ENCODE data around the gene CFAP61.

The CFAP61 gene

DNA sequence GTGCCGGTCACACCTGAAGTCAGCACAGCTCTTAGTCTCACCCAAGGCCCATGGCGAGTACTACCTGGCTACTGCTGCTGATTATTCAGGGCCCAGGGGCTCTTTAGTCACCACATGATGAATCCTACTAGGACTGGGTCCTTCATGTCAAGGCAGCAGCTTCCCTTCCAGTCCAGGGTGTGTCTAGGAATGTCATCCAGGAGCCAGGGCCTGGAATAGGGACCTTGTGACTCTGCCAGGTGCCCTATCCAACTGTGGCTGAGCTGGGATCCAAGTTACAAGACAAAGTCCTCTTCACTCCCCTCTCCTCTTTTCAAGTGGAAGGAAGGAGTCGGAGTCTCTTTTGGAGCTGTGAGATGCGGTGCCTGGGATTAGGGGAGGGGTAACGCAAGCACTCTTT is 85.5 kb downstream of the CFAP61 start:
- H3K27me3 ChIP-seq (ENCODE audit: insufficient read depth, low read length) = no peaks in the 10 kb centered on the region
- H3K4me3 ChIP-seq (ENCODE audit: low read depth, low read length) = no peak overlapping the region
- no peaks in the 10 kb centered on the region for H3K4me1 ChIP-seq (ENCODE audit: control insufficient read depth, insufficient read depth, low read length, unreplicated experiment)
- no peaks in the 10 kb centered on the region for H3K79me2 ChIP-seq (ENCODE audit: control insufficient read depth, insufficient read depth, low read length, unreplicated experiment)
- no peak overlapping the region for H2AFZ ChIP-seq (ENCODE audit: low read length, unreplicated experiment)
- H3K36me3 ChIP-seq (ENCODE audit: insufficient read depth, low read length) = no peaks in the 10 kb centered on the region
- no peak overlapping the region for H3K27ac ChIP-seq (ENCODE audit: low read depth, low read length)

DNA sequence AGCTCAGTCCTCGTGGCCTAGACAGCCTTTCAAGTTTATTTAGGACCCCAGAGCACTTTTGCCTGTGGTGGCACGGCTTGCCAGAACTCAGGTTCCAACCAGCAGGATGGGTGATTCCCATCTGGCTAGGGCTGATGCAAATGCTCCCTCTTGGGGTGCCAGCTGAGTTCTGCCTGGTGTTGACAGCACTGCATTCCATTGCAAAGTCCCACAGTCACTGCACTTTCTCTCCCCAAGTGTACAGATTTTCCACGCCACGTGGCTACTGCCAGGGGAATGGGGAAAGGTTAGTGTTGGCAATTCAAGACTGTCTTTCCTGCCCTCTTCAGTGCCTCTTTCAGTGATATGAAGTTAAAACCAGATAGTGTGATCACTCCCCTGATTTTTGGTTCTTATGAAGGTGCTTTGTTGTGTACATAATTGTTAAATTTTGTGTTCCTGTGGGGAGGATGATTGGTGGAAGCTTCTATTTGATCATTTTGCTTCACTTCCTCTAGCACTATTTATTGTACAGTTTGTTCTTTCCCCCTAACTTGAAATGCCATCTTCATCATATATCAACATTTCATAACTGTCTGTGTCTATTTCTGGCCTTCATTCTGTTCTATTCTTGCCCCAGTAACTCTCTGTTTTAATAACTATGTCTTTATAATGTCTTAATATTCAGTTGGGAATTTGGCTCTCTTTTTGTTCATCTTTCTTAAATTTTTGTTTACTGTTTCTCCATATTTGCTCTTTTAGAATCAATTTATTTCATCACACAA is 86.2 kb downstream of the CFAP61 start:
- H3K4me1 ChIP-seq (ENCODE audit: control insufficient read depth, insufficient read depth, low read length, unreplicated experiment) = no peaks in the 10 kb centered on the region
- H3K36me3 ChIP-seq (ENCODE audit: insufficient read depth, low read length) = no peaks in the 10 kb centered on the region
- H3K27me3 ChIP-seq (ENCODE audit: insufficient read depth, low read length) = no peaks in the 10 kb centered on the region
- no peak overlapping the region for H2AFZ ChIP-seq (ENCODE audit: low read length, unreplicated experiment)
- no peaks in the 10 kb centered on the region for H3K79me2 ChIP-seq (ENCODE audit: control insufficient read depth, insufficient read depth, low read length, unreplicated experiment)
- H3K4me3 ChIP-seq (ENCODE audit: low read depth, low read length) = no peak overlapping the region
- H3K27ac ChIP-seq (ENCODE audit: low read depth, low read length) = no peak overlapping the region

DNA sequence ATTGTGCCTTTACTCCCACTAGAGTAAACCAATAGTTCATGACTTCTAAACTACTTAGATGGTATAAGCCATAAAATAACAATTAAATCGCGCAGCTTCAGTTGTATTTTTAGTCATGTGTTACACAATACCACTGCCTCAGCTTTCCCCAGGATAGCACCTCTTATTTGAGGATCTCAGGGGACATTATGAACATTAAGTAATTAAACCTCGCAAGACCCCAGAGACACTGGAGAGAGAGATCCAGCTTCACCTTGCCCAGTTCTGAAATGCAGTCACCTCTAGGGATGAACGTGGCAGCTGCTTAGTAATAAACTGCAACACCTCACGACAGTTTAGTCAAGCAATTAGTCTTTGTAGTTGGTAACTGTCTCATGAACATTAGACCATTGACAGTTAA is 87.1 kb downstream of the CFAP61 start:
- no peak overlapping the region for H2AFZ ChIP-seq (ENCODE audit: low read length, unreplicated experiment)
- H3K79me2 ChIP-seq (ENCODE audit: control insufficient read depth, insufficient read depth, low read length, unreplicated experiment) = no peaks in the 10 kb centered on the region
- no peaks in the 10 kb centered on the region for H3K36me3 ChIP-seq (ENCODE audit: insufficient read depth, low read length)
- no peaks in the 10 kb centered on the region for H3K4me1 ChIP-seq (ENCODE audit: control insufficient read depth, insufficient read depth, low read length, unreplicated experiment)
- no peak overlapping the region for H3K4me3 ChIP-seq (ENCODE audit: low read depth, low read length)
- H3K27me3 ChIP-seq (ENCODE audit: insufficient read depth, low read length) = no peaks in the 10 kb centered on the region
- H3K27ac ChIP-seq (ENCODE audit: low read depth, low read length) = no peak overlapping the region

DNA sequence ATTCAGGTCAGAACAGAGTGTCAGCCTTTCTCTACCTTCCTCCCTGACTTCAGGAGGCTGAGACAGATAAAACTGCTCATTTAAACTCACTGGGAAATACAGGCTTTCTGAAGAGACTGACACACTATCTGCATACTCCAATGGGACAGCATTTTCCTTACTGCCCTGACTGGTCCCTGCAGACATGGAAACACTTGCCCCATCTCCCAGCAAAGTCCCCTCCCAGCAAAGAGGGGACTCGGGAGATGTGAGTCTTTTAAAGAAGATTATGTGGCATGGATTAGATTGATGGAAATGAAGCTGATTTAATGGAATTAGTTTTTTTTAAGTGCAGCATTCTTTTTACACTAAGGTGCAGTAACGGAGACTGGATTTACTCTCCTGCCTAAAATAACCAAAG is 90.8 kb downstream of the CFAP61 start:
- Histone ChIP-seq H3K27me3 (ENCODE audit: insufficient read depth, low read length) (no peaks in the 10 kb centered on the region), H3K4me3 (ENCODE audit: low read depth, low read length) (no peak overlapping the region), H3K4me1 (ENCODE audit: control insufficient read depth, insufficient read depth, low read length, unreplicated experiment) (no peaks in the 10 kb centered on the region), H3K36me3 (ENCODE audit: insufficient read depth, low read length) (no peaks in the 10 kb centered on the region), H2AFZ (ENCODE audit: low read length, unreplicated experiment) (no peak overlapping the region), H3K79me2 (ENCODE audit: control insufficient read depth, insufficient read depth, low read length, unreplicated experiment) (no peaks in the 10 kb centered on the region), H3K27ac (ENCODE audit: low read depth, low read length) (no peak overlapping the region)

- no peak overlapping the region for H3K27ac ChIP-seq (ENCODE audit: low read depth, low read length)
- H3K4me3 ChIP-seq (ENCODE audit: low read depth, low read length) = no peak overlapping the region
- no peaks in the 10 kb centered on the region for H3K79me2 ChIP-seq (ENCODE audit: control insufficient read depth, insufficient read depth, low read length, unreplicated experiment)
- no peak overlapping the region for H2AFZ ChIP-seq (ENCODE audit: low read length, unreplicated experiment)
- no peaks in the 10 kb centered on the region for H3K27me3 ChIP-seq (ENCODE audit: insufficient read depth, low read length)
- no peaks in the 10 kb centered on the region for H3K4me1 ChIP-seq (ENCODE audit: control insufficient read depth, insufficient read depth, low read length, unreplicated experiment)
- no peaks in the 10 kb centered on the region for H3K36me3 ChIP-seq (ENCODE audit: insufficient read depth, low read length)
Observed at GRCh38 chr20:20143646-20144045, 91.3 kb downstream of the CFAP61 start.

DNA sequence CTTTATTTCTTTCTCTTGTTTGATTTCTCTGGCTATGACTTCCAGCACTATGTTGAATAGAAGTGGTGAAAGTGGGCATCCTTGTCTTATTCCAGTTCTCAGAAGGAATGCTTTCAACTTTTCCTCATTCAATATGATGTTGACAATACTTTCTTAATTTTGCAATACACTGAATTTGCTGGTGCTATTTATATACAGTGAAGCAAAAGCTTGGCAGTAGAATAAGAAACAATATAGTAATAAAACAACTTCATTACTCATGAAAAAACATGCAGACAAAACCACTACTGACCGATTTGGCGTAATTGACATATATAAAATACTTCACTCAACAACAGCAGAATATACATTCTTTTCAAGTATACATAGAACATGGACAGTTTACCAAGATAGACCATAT is 96.4 kb downstream of the CFAP61 start:
- Histone ChIP-seq H3K27ac (ENCODE audit: low read depth, low read length) (no peak overlapping the region), H3K4me3 (ENCODE audit: low read depth, low read length) (no peak overlapping the region), H3K4me1 (ENCODE audit: control insufficient read depth, insufficient read depth, low read length, unreplicated experiment) (no peaks in the 10 kb centered on the region), H2AFZ (ENCODE audit: low read length, unreplicated experiment) (no peak overlapping the region), H3K36me3 (ENCODE audit: insufficient read depth, low read length) (no peaks in the 10 kb centered on the region), H3K79me2 (ENCODE audit: control insufficient read depth, insufficient read depth, low read length, unreplicated experiment) (no peaks in the 10 kb centered on the region), H3K27me3 (ENCODE audit: insufficient read depth, low read length) (no peaks in the 10 kb centered on the region)

- H3K4me1 ChIP-seq (ENCODE audit: control insufficient read depth, insufficient read depth, low read length, unreplicated experiment) = no peaks in the 10 kb centered on the region
- H2AFZ ChIP-seq (ENCODE audit: low read length, unreplicated experiment) = no peak overlapping the region
- H3K36me3 ChIP-seq (ENCODE audit: insufficient read depth, low read length) = no peaks in the 10 kb centered on the region
- no peak overlapping the region for H3K4me3 ChIP-seq (ENCODE audit: low read depth, low read length)
- no peaks in the 10 kb centered on the region for H3K27me3 ChIP-seq (ENCODE audit: insufficient read depth, low read length)
- no peaks in the 10 kb centered on the region for H3K79me2 ChIP-seq (ENCODE audit: control insufficient read depth, insufficient read depth, low read length, unreplicated experiment)
- no peak overlapping the region for H3K27ac ChIP-seq (ENCODE audit: low read depth, low read length)
Observed at GRCh38 chr20:20150241-20150640, 97.9 kb downstream of the CFAP61 start.

- no peak overlapping the region for H2AFZ ChIP-seq (ENCODE audit: low read length, unreplicated experiment)
- H3K79me2 ChIP-seq (ENCODE audit: control insufficient read depth, insufficient read depth, low read length, unreplicated experiment) = no peaks in the 10 kb centered on the region
- no peak overlapping the region for H3K27ac ChIP-seq (ENCODE audit: low read depth, low read length)
- no peak overlapping the region for H3K4me3 ChIP-seq (ENCODE audit: low read depth, low read length)
- H3K36me3 ChIP-seq (ENCODE audit: insufficient read depth, low read length) = no peaks in the 10 kb centered on the region
- H3K4me1 ChIP-seq (ENCODE audit: control insufficient read depth, insufficient read depth, low read length, unreplicated experiment) = no peaks in the 10 kb centered on the region
- peaks cover 5% of the 10 kb centered on the region for H3K27me3 ChIP-seq (ENCODE audit: insufficient read depth, low read length)
Observed at GRCh38 chr20:20160520-20160919, 108.2 kb downstream of the CFAP61 start.

DNA sequence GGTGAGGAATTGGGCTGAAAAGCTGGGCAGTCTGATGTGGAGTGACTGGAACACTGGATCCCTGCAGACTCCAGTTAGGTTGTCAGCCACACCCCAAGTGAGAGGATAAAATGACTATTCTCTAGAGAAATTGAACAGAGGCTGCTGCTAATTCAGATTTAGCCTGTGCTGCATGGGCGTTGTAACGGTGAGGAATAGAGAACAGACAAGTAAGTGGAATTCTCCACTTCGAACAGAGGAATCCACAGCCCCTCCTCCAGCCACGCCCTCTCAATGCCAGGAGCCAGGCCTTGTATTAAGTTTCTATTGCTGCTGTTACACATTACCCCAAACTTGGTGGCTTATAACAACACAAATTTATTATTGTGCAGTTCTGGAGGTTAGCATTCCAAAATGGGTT is 109.3 kb downstream of the CFAP61 start:
- no peak overlapping the region for H3K27ac ChIP-seq (ENCODE audit: low read depth, low read length)
- H2AFZ ChIP-seq (ENCODE audit: low read length, unreplicated experiment) = no peak overlapping the region
- H3K4me3 ChIP-seq (ENCODE audit: low read depth, low read length) = no peak overlapping the region
- H3K27me3 ChIP-seq (ENCODE audit: insufficient read depth, low read length) = peaks cover 5% of the 10 kb centered on the region
- no peaks in the 10 kb centered on the region for H3K79me2 ChIP-seq (ENCODE audit: control insufficient read depth, insufficient read depth, low read length, unreplicated experiment)
- H3K36me3 ChIP-seq (ENCODE audit: insufficient read depth, low read length) = no peaks in the 10 kb centered on the region
- no peaks in the 10 kb centered on the region for H3K4me1 ChIP-seq (ENCODE audit: control insufficient read depth, insufficient read depth, low read length, unreplicated experiment)

GRCh38 chr20:20167698-20168097 is 115.4 kb downstream of the CFAP61 start:
- H3K27ac ChIP-seq (ENCODE audit: low read depth, low read length) = no peak overlapping the region
- H3K4me3 ChIP-seq (ENCODE audit: low read depth, low read length) = no peak overlapping the region
- no peak overlapping the region for H2AFZ ChIP-seq (ENCODE audit: low read length, unreplicated experiment)
- no peaks in the 10 kb centered on the region for H3K36me3 ChIP-seq (ENCODE audit: insufficient read depth, low read length)
- no peaks in the 10 kb centered on the region for H3K4me1 ChIP-seq (ENCODE audit: control insufficient read depth, insufficient read depth, low read length, unreplicated experiment)
- H3K27me3 ChIP-seq (ENCODE audit: insufficient read depth, low read length) = peaks cover 8% of the 10 kb centered on the region
- no peaks in the 10 kb centered on the region for H3K79me2 ChIP-seq (ENCODE audit: control insufficient read depth, insufficient read depth, low read length, unreplicated experiment)

DNA sequence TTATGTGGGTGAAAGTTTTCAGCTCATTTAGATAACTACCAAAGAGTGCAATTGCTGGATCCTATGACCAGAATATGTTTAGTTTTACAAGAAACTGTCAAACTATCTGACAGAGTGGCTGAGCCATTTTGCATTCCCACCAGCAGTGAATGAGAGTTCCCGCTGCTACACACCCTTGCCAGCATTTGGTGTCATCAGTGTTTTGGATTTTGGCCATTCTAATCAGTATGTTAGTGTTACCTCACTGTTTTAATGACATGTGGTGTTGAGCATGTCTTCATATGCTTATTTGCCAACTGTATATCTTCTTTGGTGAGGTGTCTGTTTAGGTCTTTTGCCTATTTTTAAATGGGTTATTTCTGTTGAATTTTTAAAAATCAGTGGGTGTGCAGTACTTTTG is 120.9 kb downstream of the CFAP61 start:
- H3K4me3 ChIP-seq (ENCODE audit: low read depth, low read length) = no peak overlapping the region
- no peaks in the 10 kb centered on the region for H3K4me1 ChIP-seq (ENCODE audit: control insufficient read depth, insufficient read depth, low read length, unreplicated experiment)
- no peak overlapping the region for H3K27ac ChIP-seq (ENCODE audit: low read depth, low read length)
- no peaks in the 10 kb centered on the region for H3K79me2 ChIP-seq (ENCODE audit: control insufficient read depth, insufficient read depth, low read length, unreplicated experiment)
- H3K27me3 ChIP-seq (ENCODE audit: insufficient read depth, low read length) = peaks cover 5% of the 10 kb centered on the region
- H3K36me3 ChIP-seq (ENCODE audit: insufficient read depth, low read length) = no peaks in the 10 kb centered on the region
- no peak overlapping the region for H2AFZ ChIP-seq (ENCODE audit: low read length, unreplicated experiment)

All from ACC112 (cell line).